ENCODE results near the gene SDHC.

The SDHC gene

DNA sequence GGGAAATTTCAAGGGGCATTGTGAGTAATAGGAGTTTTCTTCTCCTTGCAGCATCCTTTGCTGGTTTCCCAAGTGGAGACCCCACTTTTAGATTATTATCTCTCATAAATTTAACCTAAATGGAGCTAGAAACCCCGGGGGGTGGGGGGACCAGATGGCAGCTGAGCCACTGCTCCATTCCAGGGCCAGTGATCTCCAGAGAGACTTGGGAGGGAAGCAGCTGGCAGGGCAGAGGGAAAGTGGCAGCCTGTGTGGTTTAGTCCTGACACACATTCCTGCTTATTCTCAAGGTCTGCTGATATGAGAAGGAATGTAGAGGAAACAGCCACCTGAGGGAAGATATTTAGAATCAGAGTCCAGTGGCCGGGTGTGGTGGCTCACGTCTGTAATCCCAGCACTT lies 39.3 kb upstream of the SDHC start:
- DNase-seq (ENCODE audit: low read depth) = no peak
- H3K4me3 ChIP-seq (ENCODE audit: low read depth, low read length) = no peak overlapping the region
- no peak for TF ChIP-seq CTCF (IDR thresholded peaks at IDR 0.05; ENCODE audit: low read depth, low read length, missing control alignments)

DNA sequence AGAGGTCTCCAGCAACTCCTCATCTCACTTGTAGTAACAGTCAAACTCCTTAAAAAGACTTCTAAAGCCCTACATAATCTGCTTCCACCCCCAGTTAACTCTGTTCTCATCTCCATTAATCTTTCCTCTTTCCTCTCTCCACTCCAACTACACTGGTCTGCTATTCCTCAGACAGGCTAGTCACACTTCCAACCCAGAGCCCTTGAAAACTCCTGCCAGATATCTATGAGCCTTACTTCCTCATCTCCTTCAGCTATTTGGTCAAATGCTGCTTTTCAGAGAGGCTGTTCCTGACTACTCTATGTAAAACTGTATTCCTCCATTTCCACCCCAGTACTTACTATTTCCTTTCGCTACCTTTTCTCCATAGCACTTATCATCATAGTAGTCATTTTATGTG lies 31.2 kb upstream of the SDHC start:
- no peak for TF ChIP-seq CTCF (IDR thresholded peaks at IDR 0.05; ENCODE audit: low read depth, low read length, missing control alignments)
- no peak for DNase-seq (ENCODE audit: low read depth)
- no peak overlapping the region for H3K4me3 ChIP-seq (ENCODE audit: low read depth, low read length)

- H3K4me3 ChIP-seq (ENCODE audit: low read depth, low read length) = no peak overlapping the region
- TF ChIP-seq CTCF (IDR thresholded peaks at IDR 0.05; ENCODE audit: low read depth, low read length, missing control alignments) = no peak
- no peak for DNase-seq (ENCODE audit: low read depth)
Observed at GRCh38 chr1:161285113-161285512, 29.1 kb upstream of the SDHC start.

DNA sequence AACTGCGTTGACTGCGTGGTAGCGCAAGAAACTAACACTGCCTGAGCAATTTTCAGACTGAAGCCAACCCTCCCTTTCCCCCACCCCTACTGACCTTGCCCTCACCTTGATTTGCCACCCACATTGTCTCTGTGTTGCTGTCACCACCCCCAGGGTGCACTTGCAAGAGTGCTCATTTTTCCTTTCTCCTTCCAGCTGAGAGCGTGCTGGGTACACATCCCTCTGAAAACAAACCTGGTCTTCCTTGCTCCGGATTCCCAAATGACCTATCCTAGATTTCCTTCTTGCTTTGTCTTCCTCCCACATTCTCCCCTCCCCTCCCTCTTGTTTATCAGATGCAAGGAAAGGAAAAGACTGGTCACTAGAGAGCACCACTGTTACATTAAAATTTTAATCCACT lies 28.7 kb upstream of the SDHC start:
- no peak overlapping the region for H3K4me3 ChIP-seq (ENCODE audit: low read depth, low read length)
- DNase-seq (ENCODE audit: low read depth) = no peak
- TF ChIP-seq CTCF (IDR thresholded peaks at IDR 0.05; ENCODE audit: low read depth, low read length, missing control alignments) = no peak

DNA sequence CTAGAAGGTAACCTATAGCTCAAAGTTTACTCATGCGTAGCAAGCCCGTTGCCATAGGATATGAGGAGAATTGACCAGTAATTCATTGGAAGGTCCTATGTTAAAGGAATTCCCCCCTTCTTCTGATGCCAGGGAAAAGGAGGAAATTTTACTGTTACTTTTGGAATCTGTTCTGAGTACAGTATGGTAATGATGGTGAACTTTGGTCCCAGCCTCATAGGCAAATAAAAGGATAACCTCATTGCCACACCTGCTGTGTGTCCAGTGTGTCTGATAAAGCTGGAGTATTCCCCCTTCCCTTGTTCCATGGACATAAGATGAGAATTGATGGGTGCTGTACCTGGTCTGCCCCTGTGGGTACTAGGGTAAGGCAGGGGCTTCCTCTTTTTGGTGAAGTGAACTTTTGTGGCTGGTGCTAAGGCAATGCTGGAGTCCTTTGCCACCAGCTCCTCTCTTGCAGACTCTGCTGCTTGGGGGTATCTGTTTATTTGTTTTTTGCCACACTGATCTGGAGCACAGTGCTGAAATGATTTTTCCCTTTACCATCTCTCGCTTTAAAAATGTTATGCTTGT lies 26.6 kb upstream of the SDHC start:
- DNase-seq (ENCODE audit: low read depth) = no peak
- TF ChIP-seq CTCF (IDR thresholded peaks at IDR 0.05; ENCODE audit: low read depth, low read length, missing control alignments) = no peak
- no peak overlapping the region for H3K4me3 ChIP-seq (ENCODE audit: low read depth, low read length)

DNA sequence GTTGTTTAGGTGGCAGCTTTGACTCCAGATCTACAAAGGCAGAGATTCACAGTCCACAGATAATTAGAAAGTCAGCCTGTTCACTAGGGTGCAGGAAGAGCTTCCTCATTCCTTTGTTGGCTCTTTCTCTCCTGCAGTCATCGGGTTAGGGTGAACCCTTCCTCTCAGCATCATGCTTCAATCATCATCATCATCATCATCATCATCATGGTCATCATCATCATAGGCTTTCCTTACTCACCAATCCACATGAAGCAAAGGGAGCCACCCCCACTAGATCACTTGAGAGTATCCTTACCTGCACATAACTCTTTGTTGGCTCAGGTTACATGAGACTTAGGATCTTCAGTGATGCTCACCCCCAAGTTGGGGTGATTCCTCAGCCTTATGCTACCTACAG lies 23.4 kb upstream of the SDHC start:
- no peak for DNase-seq (ENCODE audit: low read depth)
- TF ChIP-seq CTCF (IDR thresholded peaks at IDR 0.05; ENCODE audit: low read depth, low read length, missing control alignments) = no peak
- H3K4me3 ChIP-seq (ENCODE audit: low read depth, low read length) = no peak overlapping the region

- DNase-seq (ENCODE audit: low read depth) = no peak
- no peak for TF ChIP-seq CTCF (IDR thresholded peaks at IDR 0.05; ENCODE audit: low read depth, low read length, missing control alignments)
- no peak overlapping the region for H3K4me3 ChIP-seq (ENCODE audit: low read depth, low read length)
Observed at GRCh38 chr1:161297415-161297814, 16.8 kb upstream of the SDHC start.

Data from GM12864 (cell line).